GM12891 (cell line): ENCODE results near the gene CMPK1.

Experiments used
- PAX5 ChIP-seq: IDR thresholded peaks from 2 replicates; pipeline ENCODE4 v1.6.1; 2011; ENCODE audit warnings: low read length, moderate library complexity, mild to moderate bottlenecking; ENCODE audit not compliant: insufficient read depth, severe bottlenecking
- POLR2A ChIP-seq: IDR thresholded peaks from 2 replicates; pipeline ENCODE4 v1.6.1; 2011; ENCODE audit warnings: low read depth, low read length, control low read depth
- POLR2AphosphoS5 ChIP-seq: IDR thresholded peaks from 2 replicates; pipeline ENCODE4 v1.6.1; 2011; ENCODE audit warnings: low read depth, low read length, control low read depth

GRCh38 chr1:47393141-47393540, 59.6 kb downstream of the CMPK1 start:
- TF ChIP-seq POLR2A (no peak), POLR2AphosphoS5 (no peak), PAX5 (no peak)
